Ovary (tissue), 9 donors: Measurements from ENCODE around the gene PPL. TPM values are rescaled to one million over a fixed set of nuclear protein-coding genes. Genes with fewer than 3 reads are reported as not detected.
A peak's percentile ranks its signal among the peaks of the same experiment; 100 is the strongest.

Experiments used
- DNase-seq, 5 donors: peaks; one replicate each; pipeline ENCODE4 v3.0.0-alpha.2; 2019 to 2020
- H3K27ac ChIP-seq, 2 donors: fragments of 200-600 bp; one replicate each; pipeline versions ENCODE4 v1.5.1 to v1.8.0; 2019 to 2022
- H3K27me3 ChIP-seq: fragments of 200-600 bp; one replicate; pipeline ENCODE4 v1.8.0; 2022
- H3K36me3 ChIP-seq: fragments of 200-600 bp; sonication (generic); one replicate; pipeline ENCODE4 v1.5.1; 2019
- H3K4me1 ChIP-seq: one replicate; pipeline ENCODE4 v1.8.1; 2013; ENCODE audit warnings: mild to moderate bottlenecking, moderate library complexity; ENCODE audit not compliant: insufficient read depth
- H3K4me3 ChIP-seq: fragments of 200-600 bp; sonication (generic); one replicate; pipeline ENCODE4 v1.5.1; 2017
- H3K9me3 ChIP-seq, 2 donors: fragments of 200-600 bp in 1 of 2; sonication (generic) in 1 of 2; one replicate each; pipeline versions ENCODE4 v1.5.1 to v1.8.1; 2013 to 2019; ENCODE audit warnings: mild to moderate bottlenecking in 1 of 2, moderate library complexity in 1 of 2
- CTCF ChIP-seq, 3 donors: fragments of 450-650 bp in 2 of 3; fragments of 200-600 bp in 1 of 3; IDR thresholded peaks; one replicate each; pipeline versions ENCODE4 v1.5.1 to v1.8.0; 2016 to 2022; ENCODE audit warnings: antibody characterized with exemption in 3 of 3, mild to moderate bottlenecking in 1 of 3
- EP300 ChIP-seq: sonication (generic); formaldehyde crosslinking; IDR thresholded peaks from one replicate; pipeline ENCODE4 v1.6.1; 2017; ENCODE audit warnings: antibody characterized with exemption
- POLR2A ChIP-seq: fragments of 450-650 bp; IDR thresholded peaks from one replicate; pipeline ENCODE4 v1.6.1; 2017; ENCODE audit warnings: antibody characterized with exemption, mild to moderate bottlenecking, moderate library complexity
- WGBS, 3 donors: extraction: QIAGEN DNeasy Blood & Tissue Kit in 1 of 3; methylation state at CpG; one replicate each; pipeline versions ENCODE4 v1.1.5 to v1.1.7; 2013 to 2017; 5-methylcytosine and 5-hydroxymethylcytosine counted together
- intact Hi-C, 4 donors: fragments of 100-400 bp; cut with DNase I; formaldehyde crosslinking; loops; one replicate each; pipeline versions ENCODE4 v1.11.0 to v1.15.1; 2022 to 2023
- polyA plus RNA-seq, 2 donors: library from polyadenylated mRNA; stranded (reverse); fragments of 200-250 nt in 1 of 2; fragments of 350-450 nt in 1 of 2; fragmentation: Illumina TruSeq in 1 of 2; extraction: RNeasy Lipid Tissue Mini Kit (QIAGEN cat#74804) in 1 of 2; gene quantifications; one replicate each; pipeline ENCODE4 v1.2.3, GENCODE V29; 2013 to 2014
- total RNA-seq, 7 donors: library from RNA; depleted of rRNA in 2 of 7; stranded (reverse); fragments of >200 nt in 2 of 7; fragmentation: NEBNext Ultra II Directional in 3 of 7; extraction: Animal tissue kit (Norgen Biotek cat#: 25700) in 3 of 7; gene quantifications; one replicate each; pipeline versions ENCODE4 v1.1.0 to v1.2.4, GENCODE V29; 2016 to 2023
- donor health status: DM: no; HTN: no; CAD: no; lungs with moderate emphysema.
- donor health status: DM: no; HTN: no; CAD: no.
- donor health status: Bipolar disorder and iron deficiency.
- donor health status: DM: yes; HTN: yes; CAD: no.
- donor health status: DM: no; HTN: no; CAD: no.
- donor health status: DM: yes; HTN: yes; CAD: no.

PPL gene
- total and polyA plus RNA-seq, 9 donors, result 4.2 to 37.8 (median 9.1) TPM

GRCh38 chr16:4947722-4948503 lies 11.0 kb upstream of the PPL start:
- peak overlapping the region in 1 of 2 donors; percentile 35 for H3K27ac ChIP-seq
- H3K36me3 ChIP-seq, result no peaks in the 10 kb centered on the region
- no peak for DNase-seq
- H3K27me3 ChIP-seq, result no peaks in the 10 kb centered on the region
- 55 to 62% (median 60%) methylated on average over 16 of the region's 16 CpGs for WGBS, 3 donors
- peaks cover 21% of the 10 kb centered on the region for H3K4me1 ChIP-seq
- no peaks in the 10 kb centered on the region for H3K9me3 ChIP-seq
- intact Hi-C loops, result loop anchor here in 3 of 4 donors (5.0 to 10.0 kb wide), 3 partner anchors 93 to 103 kb away; partner anchors contain the start of genes GLYR1 (in 2 of the 3) and UBN1 (in 2 of the 3)
- TF ChIP-seq CTCF (IDR thresholded peaks at IDR 0.05) (no peak), POLR2A (no peak), EP300 (no peak)
- no peak overlapping the region for H3K4me3 ChIP-seq

GRCh38 chr16:4946917-4947316 lies 10.0 kb upstream of the PPL start:
- no peak for DNase-seq
- Histone ChIP-seq H3K4me1 (peaks cover 29% of the 10 kb centered on the region), H3K4me3 (no peak overlapping the region), H3K9me3 (no peaks in the 10 kb centered on the region), H3K36me3 (no peaks in the 10 kb centered on the region), H3K27ac (no peak overlapping the region), H3K27me3 (no peaks in the 10 kb centered on the region)
- no peak for TF ChIP-seq CTCF (IDR thresholded peaks at IDR 0.05)
- intact Hi-C loops, result loop anchor here in 3 of 4 donors (5.0 to 10.0 kb wide), 3 partner anchors 92 to 102 kb away; partner anchors contain the start of genes GLYR1 (in 2 of the 3) and UBN1 (in 2 of the 3)

- Histone ChIP-seq H3K27ac (peak overlapping the region; percentile 11 to 63), H3K36me3 (no peaks in the 10 kb centered on the region), H3K27me3 (no peaks in the 10 kb centered on the region), H3K4me1 (peaks cover 29% of the 10 kb centered on the region), H3K9me3 (no peaks in the 10 kb centered on the region), H3K4me3 (no peak overlapping the region)
- intact Hi-C loops, result loop anchor here in 3 of 4 donors (5.0 to 10.0 kb wide), 3 partner anchors 91 to 101 kb away; partner anchors contain the start of genes GLYR1 (in 2 of the 3) and UBN1 (in 2 of the 3)
- 52 to 58% (median 56%) methylated on average over 11 of the region's 11 CpGs for WGBS, 3 donors
- peak; percentile 53 to 74 (median 62) for DNase-seq
- TF ChIP-seq POLR2A (no peak), EP300 (no peak), CTCF (IDR thresholded peaks at IDR 0.05) (no peak)
Observed at GRCh38 chr16:4945560-4946502, 8.9 kb upstream of the PPL start.
